Astrocyte of the spinal cord (primary cell): ENCODE results near the gene TAS2R46.

Experiments used
- DNase-seq: peaks from one replicate; pipeline ENCODE4 v3.0.0; 2011; ENCODE audit warnings: low read depth, low spot score
- H3K4me3 ChIP-seq: 2 replicates; pipeline ENCODE4 v1.5.1; 2011; ENCODE audit warnings: low read depth, mild to moderate bottlenecking, low read length, moderate library complexity
- in situ Hi-C: cut with HindIII; loops from 2 replicates; pipeline ENCODE4 v1.10.0; 2017; ENCODE audit warnings: low sequenced_read_pairs
- TF ChIP-seq, protein P1 (sequence below): IDR thresholded peaks from 2 replicates; pipeline ENCODE4 v1.5.1; 2012; ENCODE audit warnings: low read depth, mild to moderate bottlenecking, low read length, inconsistent platforms

The TAS2R46 gene

DNA sequence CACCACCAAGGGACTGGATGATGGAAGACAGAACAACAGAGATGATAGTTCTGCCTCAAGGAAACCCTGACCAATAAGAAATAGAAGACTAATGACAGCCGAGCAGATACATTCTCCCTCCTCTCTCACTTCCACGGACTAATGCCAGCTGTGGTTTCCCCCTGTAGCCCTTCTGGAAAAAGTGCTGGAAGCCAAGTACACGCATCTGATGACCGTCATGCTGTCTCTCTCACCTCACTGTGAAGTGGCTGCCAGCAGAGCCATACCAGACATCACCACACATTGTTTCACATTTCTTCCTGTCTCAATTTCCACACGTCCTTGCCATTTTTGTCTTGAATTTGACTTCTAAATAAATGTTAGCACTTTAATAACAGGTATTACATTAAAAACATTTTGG lies 27.2 kb upstream of the TAS2R46 start:
- TF ChIP-seq, protein P1, sequence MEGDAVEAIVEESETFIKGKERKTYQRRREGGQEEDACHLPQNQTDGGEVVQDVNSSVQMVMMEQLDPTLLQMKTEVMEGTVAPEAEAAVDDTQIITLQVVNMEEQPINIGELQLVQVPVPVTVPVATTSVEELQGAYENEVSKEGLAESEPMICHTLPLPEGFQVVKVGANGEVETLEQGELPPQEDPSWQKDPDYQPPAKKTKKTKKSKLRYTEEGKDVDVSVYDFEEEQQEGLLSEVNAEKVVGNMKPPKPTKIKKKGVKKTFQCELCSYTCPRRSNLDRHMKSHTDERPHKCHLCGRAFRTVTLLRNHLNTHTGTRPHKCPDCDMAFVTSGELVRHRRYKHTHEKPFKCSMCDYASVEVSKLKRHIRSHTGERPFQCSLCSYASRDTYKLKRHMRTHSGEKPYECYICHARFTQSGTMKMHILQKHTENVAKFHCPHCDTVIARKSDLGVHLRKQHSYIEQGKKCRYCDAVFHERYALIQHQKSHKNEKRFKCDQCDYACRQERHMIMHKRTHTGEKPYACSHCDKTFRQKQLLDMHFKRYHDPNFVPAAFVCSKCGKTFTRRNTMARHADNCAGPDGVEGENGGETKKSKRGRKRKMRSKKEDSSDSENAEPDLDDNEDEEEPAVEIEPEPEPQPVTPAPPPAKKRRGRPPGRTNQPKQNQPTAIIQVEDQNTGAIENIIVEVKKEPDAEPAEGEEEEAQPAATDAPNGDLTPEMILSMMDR: no peak
- no peak for DNase-seq
- H3K4me3 ChIP-seq: no peak overlapping the region
- in situ Hi-C loops: no loop called here

DNA sequence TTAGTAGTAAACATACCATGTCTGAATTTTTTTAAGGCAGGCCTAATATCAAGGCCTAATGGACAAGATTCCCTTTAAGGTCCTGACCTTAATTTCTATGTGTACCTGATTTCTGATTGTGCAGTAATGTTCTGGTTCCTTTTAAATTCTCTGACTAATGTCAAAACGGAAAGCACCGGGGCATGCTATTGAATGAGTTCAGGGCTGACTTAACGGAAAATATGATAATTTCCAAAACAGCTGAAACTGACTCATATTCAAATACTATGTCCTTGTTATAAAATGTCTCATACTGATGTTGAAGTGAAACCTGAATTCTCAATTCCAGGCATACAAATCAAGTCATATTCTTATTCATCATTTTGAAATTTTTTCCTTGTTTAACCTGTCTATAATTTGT lies 23.3 kb upstream of the TAS2R46 start:
- TF ChIP-seq, protein P1: no peak
- in situ Hi-C loops: no loop called here
- H3K4me3 ChIP-seq: no peak overlapping the region
- peak; percentile 32 for DNase-seq

DNA sequence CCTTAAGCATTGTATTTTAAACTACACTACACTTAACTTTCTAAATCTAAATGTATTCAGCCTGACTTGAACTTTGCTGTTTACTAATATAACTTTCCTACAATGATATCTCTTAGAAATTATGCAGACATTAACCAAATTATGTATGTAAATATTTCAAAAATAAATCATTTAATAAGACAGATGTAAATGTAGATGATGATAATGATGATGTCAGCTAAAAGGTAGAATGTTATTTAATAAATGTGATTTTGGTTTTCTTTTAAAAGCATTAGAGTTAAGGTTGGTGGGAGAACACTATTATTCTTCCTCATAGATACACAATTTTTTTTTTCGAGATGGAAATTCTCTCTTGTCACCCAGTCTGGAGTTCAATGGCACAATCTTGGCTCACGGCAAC lies 19.9 kb upstream of the TAS2R46 start:
- in situ Hi-C loops: no loop called here

DNA sequence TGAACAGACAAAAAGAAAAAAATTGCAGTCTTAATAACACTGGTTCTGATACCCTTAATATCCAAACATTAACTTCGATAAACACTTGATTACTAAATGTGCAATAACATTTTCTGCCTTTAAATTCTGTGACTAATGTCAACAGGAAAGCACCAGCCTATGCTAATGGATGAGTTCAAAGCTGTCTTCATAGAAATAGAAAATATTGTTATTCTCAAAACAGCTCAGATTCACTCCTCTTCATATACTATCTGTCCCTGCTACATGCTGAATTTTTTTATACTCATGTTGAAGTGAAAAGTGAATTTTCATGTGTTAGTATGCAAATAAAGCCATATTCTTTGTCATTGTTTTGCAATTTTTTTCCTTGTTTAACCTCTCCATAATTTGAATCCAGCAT lies 16.2 kb upstream of the TAS2R46 start:
- no peak overlapping the region for H3K4me3 ChIP-seq
- TF ChIP-seq, protein P1: no peak
- in situ Hi-C loops: no loop called here
- DNase-seq: no peak

More for the DNA sequence above, 19.9 kb upstream of the TAS2R46 start:
- TF ChIP-seq, protein P1: no peak
- no peak for DNase-seq
- no peak overlapping the region for H3K4me3 ChIP-seq

DNA sequence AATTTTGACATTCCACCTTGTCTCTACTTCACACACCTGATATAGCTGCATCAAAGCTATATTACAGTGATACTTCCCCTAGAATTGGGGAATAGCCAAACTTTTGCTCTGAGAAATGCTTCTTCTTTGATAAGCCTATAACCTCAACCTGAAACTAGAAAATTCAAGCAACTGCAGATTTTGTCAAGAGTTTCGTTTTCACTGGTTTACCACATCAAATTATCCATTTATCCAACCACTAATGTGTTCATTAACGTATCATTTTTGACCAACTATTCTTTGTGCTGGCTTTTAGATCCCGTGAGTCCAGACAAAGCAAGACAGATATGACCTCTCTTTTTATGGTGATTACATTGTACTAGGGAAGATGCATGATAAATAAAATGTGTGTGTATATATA lies 13.5 kb upstream of the TAS2R46 start:
- no peak for DNase-seq
- no peak overlapping the region for H3K4me3 ChIP-seq
- TF ChIP-seq, protein P1: no peak
- in situ Hi-C loops: no loop called here

DNA sequence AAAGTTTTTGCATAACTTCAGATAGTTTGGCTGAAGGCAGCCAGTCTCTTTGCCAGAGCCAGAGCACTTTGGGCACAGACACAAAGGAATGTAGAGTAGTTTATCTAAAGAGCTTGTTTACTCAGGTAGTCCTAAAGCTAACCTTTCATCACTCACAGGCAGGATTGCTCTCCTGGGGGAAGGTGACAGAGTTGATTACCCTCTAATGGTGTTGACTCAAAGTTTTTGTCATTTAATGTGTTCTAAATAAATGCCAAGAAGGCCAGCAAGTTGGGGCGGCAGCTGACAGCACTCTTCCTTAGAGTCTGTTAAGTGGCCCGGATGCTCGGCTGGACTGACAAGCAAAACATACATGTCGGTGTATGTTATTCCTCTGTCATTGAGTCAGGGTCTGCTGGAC lies 9.3 kb upstream of the TAS2R46 start:
- no peak for DNase-seq
- H3K4me3 ChIP-seq: no peak overlapping the region
- TF ChIP-seq, protein P1: no peak
- in situ Hi-C loops: no loop called here

DNA sequence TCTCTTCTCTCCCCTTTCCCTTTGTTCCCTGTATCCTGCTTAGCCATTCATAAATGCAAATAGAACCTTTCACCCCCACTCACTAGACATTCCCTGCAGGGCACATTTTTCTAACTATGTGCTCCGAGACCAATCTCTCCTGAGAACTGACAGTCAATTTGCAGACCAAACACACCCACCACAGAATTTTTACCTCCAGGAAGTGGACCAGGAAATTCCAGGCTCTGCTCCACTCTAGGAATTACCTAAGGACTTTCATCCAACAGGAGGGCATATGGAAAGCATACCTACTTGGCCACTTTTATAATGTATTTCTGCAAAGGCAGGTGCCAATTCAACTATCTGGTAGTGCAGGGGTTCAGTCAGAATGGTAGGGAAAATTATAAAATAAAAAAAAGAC lies 8.9 kb upstream of the TAS2R46 start:
- DNase-seq: no peak
- H3K4me3 ChIP-seq: no peak overlapping the region
- TF ChIP-seq, protein P1: no peak
- in situ Hi-C loops: no loop called here
